ENCODE measurements around the gene MYO15A. TPM values are rescaled to one million over a fixed set of nuclear protein-coding genes. Genes with fewer than 3 reads are reported as not detected.

MYO15A gene
- total RNA-seq, 1 donor from 2014 or later: 0.25 TPM

GRCh38 chr17:18185391-18185790 is 76.8 kb downstream of the MYO15A start:
- Histone ChIP-seq H3K36me3 (no peaks in the 10 kb centered on the region), H3K9me3 (replicated peaks) (no peaks in the 10 kb centered on the region), H3K27ac (replicated peaks) (peak overlapping the region; percentile 100), H3K4me3 (peak overlapping the region; percentile 94), H3K4me1 (peaks cover 86% of the 10 kb centered on the region), H3K27me3 (ENCODE audit: low read depth) (no peaks in the 10 kb centered on the region)
- intact Hi-C loops (cut with micrococcal nuclease): no loop called here
- TF ChIP-seq CTCF (IDR thresholded peaks at IDR 0.05; ENCODE audit: borderline replicate concordance): no peak
- DNase-seq: no peak

GRCh38 chr17:18185832-18186626 is 77.5 kb downstream of the MYO15A start:
- no peaks in the 10 kb centered on the region for H3K36me3 ChIP-seq
- peak overlapping the region; percentile 94 for H3K4me3 ChIP-seq
- peaks cover 92% of the 10 kb centered on the region for H3K4me1 ChIP-seq
- TF ChIP-seq CTCF (IDR thresholded peaks at IDR 0.05; ENCODE audit: borderline replicate concordance): no peak
- intact Hi-C loops (cut with micrococcal nuclease): no loop called here
- H3K9me3 ChIP-seq (replicated peaks): no peaks in the 10 kb centered on the region
- peak overlapping the region; percentile 100 for H3K27ac ChIP-seq (replicated peaks)
- no peaks in the 10 kb centered on the region for H3K27me3 ChIP-seq (ENCODE audit: low read depth)
- no peak for DNase-seq

GRCh38 chr17:18186627-18186982 is 78.0 kb downstream of the MYO15A start:
- peak overlapping the region; percentile 94 for H3K4me3 ChIP-seq
- peak overlapping the region; percentile 100 for H3K27ac ChIP-seq (replicated peaks)
- intact Hi-C loops (cut with micrococcal nuclease): no loop called here
- H3K27me3 ChIP-seq (ENCODE audit: low read depth): no peaks in the 10 kb centered on the region
- no peak for DNase-seq
- no peak for TF ChIP-seq CTCF (IDR thresholded peaks at IDR 0.05; ENCODE audit: borderline replicate concordance)
- peaks cover 93% of the 10 kb centered on the region for H3K4me1 ChIP-seq
- H3K9me3 ChIP-seq (replicated peaks): no peaks in the 10 kb centered on the region
- H3K36me3 ChIP-seq: no peaks in the 10 kb centered on the region

GRCh38 chr17:18187226-18187625 is 78.7 kb downstream of the MYO15A start:
- Histone ChIP-seq H3K27me3 (ENCODE audit: low read depth) (no peaks in the 10 kb centered on the region), H3K9me3 (replicated peaks) (no peaks in the 10 kb centered on the region), H3K36me3 (no peaks in the 10 kb centered on the region), H3K27ac (replicated peaks) (peak overlapping the region; percentile 100), H3K4me1 (peaks cover 93% of the 10 kb centered on the region), H3K4me3 (peak overlapping the region; percentile 94)
- no peak for DNase-seq
- no peak for TF ChIP-seq CTCF (IDR thresholded peaks at IDR 0.05; ENCODE audit: borderline replicate concordance)
- intact Hi-C loops (cut with micrococcal nuclease): no loop called here

GRCh38 chr17:18187821-18188761 is 79.5 kb downstream of the MYO15A start:
- no peaks in the 10 kb centered on the region for H3K27me3 ChIP-seq (ENCODE audit: low read depth)
- TF ChIP-seq CTCF (IDR thresholded peaks at IDR 0.05; ENCODE audit: borderline replicate concordance): no peak
- no peaks in the 10 kb centered on the region for H3K36me3 ChIP-seq
- no peaks in the 10 kb centered on the region for H3K9me3 ChIP-seq (replicated peaks)
- peak overlapping the region; percentile 100 for H3K27ac ChIP-seq (replicated peaks)
- intact Hi-C loops (cut with micrococcal nuclease): no loop called here
- peaks cover 94% of the 10 kb centered on the region for H3K4me1 ChIP-seq
- peak; percentile 29 for DNase-seq
- H3K4me3 ChIP-seq: peak overlapping the region; percentile 94
